NCI-H2227 (cell line): ENCODE measurements around the gene SLC13A3.
A peak's percentile ranks its signal among the peaks of the same experiment; 100 is the strongest.
"Not testable (repeated sequence)": the region's sequence is repeated elsewhere in the genome, so short reads cannot be mapped to it uniquely, and the experiment has no call there.

Source experiments
- DNase-seq: peaks from one replicate; lab custom pipeline; 2025; ENCODE audit not compliant: unreplicated experiment; lab: John Stamatoyannopoulos, UW

Gene SLC13A3

DNA sequence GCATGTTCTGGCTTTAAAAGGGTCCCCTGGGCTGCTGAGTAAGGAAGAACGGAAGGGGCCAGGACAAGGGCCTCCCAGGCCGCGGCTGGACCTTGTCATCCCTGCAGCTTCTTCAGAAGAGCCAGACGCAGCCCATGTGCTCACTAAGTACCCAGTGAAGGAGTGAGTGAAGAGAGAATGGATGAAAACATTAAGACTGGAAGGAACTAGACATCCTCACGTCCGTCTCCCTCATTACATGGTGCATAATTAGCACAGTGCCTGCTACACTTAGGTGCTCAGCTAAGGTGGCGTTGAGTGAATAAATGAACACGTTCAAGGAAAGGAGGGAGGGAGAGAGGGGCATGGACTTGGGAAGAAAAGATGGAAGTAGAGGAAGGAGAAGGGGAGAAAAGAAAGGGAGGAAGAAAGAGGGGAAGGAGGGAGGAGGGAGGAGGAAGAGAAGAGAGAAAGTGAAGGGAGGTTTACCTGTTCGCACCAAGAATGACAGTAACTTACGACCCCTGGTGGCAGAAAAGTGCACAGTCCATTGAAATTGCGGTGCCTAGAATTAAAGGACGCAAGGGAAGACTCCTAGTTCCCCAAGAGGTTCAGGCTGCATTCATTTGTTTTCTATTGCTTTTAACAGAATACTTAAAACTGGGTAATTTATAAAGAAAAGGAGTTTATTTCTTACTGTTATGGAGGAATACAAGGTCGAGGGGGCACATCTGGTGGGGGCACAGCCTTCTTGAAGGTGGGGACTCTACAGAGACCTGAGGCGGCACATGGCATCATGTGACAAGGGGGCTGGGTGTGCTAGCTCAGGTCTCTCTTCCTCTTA lies 30.0 kb upstream of the SLC13A3 start:
- peak; percentile 82 for DNase-seq

- DNase-seq: no peak
Observed at GRCh38 chr20:46680684-46681031, 29.4 kb upstream of the SLC13A3 start.

DNA sequence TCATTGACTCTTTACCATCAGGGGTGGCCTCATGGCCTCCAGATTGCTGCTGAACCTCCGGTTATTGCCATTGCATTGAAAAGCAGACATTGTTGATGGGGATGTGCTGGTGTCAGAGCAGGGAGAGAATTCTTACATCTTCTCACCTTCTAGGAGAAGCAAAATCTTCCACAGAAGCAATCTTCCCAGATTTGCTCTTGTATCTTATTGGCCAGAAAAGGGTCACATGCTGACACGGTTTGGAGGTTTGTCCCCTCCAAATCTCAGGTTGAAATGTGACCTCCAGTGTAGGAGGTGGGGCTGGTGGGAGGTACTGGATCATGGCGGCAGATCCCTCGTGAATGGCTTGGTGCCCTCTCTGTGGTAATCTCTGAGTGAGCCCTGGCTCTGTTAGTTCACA lies 27.3 kb upstream of the SLC13A3 start:
- DNase-seq: no peak

GRCh38 chr20:46677608-46678007 lies 26.3 kb upstream of the SLC13A3 start:
- no peak for DNase-seq

- DNase-seq: not testable (repeated sequence)
Observed at GRCh38 chr20:46676649-46677316, 25.5 kb upstream of the SLC13A3 start.

DNA sequence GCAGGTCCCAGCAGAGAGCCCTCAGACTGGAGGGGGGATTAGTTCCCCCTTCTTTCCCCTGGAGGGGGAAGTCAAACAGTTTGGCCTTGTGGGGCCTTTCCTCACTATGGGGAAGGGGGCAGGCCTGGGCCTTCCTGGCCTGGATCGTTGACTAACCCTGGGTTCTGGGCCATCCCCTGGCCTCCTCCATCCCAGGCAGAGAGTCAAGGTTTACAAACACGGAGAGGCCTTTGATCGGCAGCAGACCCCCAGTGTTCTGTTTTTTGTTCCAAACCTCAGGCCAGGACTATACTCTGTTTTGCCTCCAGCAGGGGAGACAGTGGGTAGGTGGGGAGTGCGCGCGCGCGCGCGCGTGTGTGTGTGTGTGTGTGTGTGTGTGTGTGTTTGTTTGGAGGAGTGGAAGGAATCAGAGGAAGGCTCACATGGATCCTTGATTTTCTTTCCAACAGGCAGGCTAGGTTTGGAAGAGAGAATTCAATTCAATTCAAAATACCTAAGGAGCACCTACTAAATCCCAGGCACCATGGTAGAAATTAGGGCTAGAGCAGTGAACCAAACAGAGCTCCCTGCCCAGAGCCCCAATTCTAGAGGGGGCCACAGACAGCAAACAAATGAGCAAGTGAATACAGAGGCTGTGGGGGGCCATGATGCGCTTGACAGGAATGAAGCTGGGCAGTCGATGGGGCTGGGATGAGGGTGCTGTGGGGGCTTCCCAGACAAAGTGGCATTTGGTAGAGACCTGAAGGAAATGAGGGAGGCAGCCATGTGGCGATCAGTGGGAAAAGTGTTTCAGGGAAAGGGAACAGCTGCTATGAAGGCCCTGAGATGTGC lies 23.2 kb upstream of the SLC13A3 start:
- no peak for DNase-seq

- no peak for DNase-seq
Observed at GRCh38 chr20:46673394-46674252, 22.4 kb upstream of the SLC13A3 start.

GRCh38 chr20:46672543-46673148 lies 21.4 kb upstream of the SLC13A3 start:
- no peak for DNase-seq

- DNase-seq: no peak
Observed at GRCh38 chr20:46671866-46672542, 20.7 kb upstream of the SLC13A3 start.

DNA sequence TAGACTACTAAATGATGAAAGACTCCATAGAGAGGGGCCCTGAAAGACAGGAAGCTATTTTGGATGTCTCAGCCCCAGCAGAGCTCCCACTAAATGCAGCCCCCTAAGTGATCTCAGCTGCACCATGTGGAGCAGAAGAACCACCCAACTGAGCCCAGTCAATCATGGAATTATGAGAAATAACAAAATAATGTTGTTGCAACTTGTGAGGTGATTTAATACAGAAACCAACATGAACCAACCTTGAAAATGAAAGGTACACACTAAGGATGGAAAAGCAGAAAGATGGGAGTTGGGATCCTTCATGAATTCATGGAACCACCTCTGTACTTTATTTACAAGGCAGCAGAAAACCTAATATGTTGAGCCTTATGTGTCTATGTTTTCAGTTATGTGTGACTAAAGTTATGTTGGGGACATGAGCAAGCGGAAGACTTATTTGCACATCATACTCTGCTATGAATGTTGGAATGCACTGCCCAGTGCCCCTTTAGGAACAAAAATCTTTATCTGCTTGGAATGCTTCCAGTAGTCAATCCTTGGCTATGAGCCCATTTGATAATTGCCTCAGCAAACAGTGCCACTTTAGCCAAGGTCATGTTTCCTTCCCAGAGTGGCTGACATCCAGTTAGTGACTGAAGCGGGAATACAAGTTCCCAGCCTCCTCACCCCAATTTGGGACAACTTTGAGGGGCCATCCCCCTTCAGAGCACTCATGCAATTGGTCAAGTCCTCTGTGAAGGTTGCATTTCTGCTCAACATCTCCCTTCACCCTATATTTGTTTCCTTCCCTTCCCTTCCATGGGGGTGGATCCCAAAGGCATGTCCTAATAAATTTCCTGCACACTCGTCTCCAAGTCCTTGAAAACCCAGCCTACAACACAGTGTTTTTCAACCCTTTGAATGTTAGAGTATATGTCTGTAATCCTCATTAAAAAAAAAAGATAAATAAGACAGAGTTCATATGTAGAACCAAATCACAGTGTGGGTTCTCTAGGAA lies 19.6 kb upstream of the SLC13A3 start:
- no peak for DNase-seq

- DNase-seq: no peak
Observed at GRCh38 chr20:46670228-46670584, 18.9 kb upstream of the SLC13A3 start.

DNA sequence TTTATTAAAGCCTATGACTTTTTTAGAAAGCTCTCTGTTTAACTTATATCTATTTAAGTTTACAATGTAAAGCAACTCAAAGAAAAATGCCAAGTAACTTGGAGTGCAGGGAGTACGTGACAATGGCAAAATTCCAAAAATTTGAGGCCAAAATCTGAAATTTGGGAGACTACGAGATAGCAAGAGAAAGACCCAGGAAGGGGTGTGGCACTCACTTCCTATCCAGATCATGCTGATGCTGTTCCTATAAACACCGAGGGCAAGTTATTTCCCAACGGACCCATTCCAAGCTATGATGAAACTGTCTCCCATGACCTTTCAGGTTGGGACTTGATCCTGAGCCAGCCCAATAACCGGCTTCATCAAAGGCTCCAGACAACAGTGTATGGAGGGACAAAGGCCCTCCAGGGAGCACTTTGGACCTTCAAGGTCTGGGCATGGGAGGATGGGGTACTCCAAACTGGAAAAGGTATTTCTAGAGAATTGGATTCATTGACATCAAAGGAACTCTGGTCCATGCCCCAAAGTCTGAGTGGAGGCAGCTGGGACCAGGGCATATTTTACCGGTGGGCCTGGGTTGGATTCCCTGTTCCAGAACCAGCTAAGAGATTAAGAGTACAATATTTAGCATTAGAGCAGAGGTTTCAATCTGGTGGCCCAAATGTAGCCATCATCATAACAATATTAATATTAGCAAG lies 15.7 kb upstream of the SLC13A3 start:
- DNase-seq: no peak

- DNase-seq: no peak
Observed at GRCh38 chr20:46666306-46666705, 15.0 kb upstream of the SLC13A3 start.

GRCh38 chr20:46665602-46666001 lies 14.3 kb upstream of the SLC13A3 start:
- DNase-seq: no peak

DNA sequence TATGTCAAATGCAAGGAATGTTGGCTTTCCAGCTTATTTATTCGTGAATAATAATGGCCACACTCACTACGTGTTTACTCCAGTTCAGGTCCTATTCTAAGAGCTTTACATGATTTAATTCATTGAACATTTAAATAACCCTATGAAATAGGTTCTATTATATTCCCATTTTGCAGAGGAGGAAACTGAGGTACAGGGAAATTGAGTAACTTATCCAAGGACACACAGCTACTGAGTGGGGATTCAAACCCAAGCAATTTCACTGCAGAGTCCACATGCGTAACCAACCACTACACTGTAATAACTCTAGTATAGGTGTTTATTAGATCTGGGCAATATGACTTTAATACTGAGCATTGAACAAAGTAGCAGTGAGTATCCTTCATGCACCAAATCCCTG lies 12.3 kb upstream of the SLC13A3 start:
- DNase-seq: no peak

GRCh38 chr20:46661659-46662058 lies 10.4 kb upstream of the SLC13A3 start:
- no peak for DNase-seq

- no peak for DNase-seq
Observed at GRCh38 chr20:46660487-46660886, 9.2 kb upstream of the SLC13A3 start.

GRCh38 chr20:46657618-46658017 lies 6.4 kb upstream of the SLC13A3 start:
- DNase-seq: no peak
